ENCODE data around the gene PRPF19. TPM values are rescaled to one million over a fixed set of nuclear protein-coding genes. Genes with fewer than 3 reads are reported as not detected.

Gene PRPF19
- total and polyA plus RNA-seq, 9 of the 15 experiments (the other 6 are each of a cell fraction or from before 2014, with no cell fraction given): 9.4 to 212 (median 73.2) TPM

DNA sequence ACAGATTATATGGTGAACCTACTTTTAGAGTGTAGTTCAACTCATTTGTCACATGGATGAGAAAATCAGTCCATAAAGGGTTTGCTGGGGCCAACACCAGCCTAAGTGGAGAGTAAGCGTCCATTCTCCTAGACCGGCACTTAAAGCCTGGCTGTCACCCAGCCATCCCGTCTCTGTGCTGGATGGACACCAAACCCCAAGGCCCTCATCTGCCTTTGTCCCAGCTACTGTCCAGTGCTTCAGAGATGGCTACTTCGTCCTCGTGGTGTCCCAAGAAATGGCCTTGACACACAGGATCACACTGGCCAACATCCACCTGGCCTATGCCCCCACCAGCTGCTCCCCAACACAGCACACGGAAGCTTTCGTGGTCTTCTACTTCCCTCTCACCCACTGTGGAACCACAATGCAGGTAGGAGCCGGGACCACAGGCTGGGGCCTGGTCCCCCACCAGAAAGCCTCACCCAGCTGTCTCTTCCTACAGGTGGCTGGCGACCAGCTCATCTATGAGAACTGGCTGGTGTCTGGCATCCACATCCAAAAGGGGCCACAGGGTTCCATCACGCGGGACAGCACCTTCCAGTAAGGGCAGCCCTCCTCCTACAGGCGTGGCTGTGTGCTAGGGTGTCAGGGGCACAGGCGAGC, 35.5 kb downstream of the PRPF19 start (continued):
- TF ChIP-seq, protein P1, sequence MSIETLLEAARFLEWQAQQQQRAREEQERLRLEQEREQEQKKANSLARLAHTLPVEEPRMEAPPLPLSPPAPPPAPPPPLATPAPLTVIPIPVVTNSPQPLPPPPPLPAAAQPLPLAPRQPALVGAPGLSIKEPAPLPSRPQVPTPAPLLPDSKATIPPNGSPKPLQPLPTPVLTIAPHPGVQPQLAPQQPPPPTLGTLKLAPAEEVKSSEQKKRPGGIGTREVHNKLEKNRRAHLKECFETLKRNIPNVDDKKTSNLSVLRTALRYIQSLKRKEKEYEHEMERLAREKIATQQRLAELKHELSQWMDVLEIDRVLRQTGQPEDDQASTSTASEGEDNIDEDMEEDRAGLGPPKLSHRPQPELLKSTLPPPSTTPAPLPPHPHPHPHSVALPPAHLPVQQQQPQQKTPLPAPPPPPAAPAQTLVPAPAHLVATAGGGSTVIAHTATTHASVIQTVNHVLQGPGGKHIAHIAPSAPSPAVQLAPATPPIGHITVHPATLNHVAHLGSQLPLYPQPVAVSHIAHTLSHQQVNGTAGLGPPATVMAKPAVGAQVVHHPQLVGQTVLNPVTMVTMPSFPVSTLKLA (conservative IDR thresholded peaks at IDR 0.05): no peak
- TF ChIP-seq, protein P2, sequence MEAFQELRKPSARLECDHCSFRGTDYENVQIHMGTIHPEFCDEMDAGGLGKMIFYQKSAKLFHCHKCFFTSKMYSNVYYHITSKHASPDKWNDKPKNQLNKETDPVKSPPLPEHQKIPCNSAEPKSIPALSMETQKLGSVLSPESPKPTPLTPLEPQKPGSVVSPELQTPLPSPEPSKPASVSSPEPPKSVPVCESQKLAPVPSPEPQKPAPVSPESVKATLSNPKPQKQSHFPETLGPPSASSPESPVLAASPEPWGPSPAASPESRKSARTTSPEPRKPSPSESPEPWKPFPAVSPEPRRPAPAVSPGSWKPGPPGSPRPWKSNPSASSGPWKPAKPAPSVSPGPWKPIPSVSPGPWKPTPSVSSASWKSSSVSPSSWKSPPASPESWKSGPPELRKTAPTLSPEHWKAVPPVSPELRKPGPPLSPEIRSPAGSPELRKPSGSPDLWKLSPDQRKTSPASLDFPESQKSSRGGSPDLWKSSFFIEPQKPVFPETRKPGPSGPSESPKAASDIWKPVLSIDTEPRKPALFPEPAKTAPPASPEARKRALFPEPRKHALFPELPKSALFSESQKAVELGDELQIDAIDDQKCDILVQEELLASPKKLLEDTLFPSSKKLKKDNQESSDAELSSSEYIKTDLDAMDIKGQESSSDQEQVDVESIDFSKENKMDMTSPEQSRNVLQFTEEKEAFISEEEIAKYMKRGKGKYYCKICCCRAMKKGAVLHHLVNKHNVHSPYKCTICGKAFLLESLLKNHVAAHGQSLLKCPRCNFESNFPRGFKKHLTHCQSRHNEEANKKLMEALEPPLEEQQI (IDR thresholded peaks at IDR 0.05): no peak
- TF ChIP-seq BHLHE40 (IDR thresholded peaks at IDR 0.05; ENCODE audit: low read length) (no peak), SMAD1 (IDR thresholded peaks at IDR 0.05; ENCODE audit: low read depth, low read length, partially characterized antibody) (no peak)
- TF ChIP-seq, protein P3, sequence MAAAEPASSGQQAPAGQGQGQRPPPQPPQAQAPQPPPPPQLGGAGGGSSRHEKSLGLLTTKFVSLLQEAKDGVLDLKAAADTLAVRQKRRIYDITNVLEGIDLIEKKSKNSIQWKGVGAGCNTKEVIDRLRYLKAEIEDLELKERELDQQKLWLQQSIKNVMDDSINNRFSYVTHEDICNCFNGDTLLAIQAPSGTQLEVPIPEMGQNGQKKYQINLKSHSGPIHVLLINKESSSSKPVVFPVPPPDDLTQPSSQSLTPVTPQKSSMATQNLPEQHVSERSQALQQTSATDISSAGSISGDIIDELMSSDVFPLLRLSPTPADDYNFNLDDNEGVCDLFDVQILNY (CRISPR knock-in tag; IDR thresholded peaks at IDR 0.05): no peak
